Activated gamma-delta T cell (primary cell): Measurements from ENCODE around the gene RRM1.
"Not testable (repeated sequence)": the region's sequence is repeated elsewhere in the genome, so short reads cannot be mapped to it uniquely, and the experiment has no call there.

Experiments used
- DNase-seq: peaks from one replicate; lab custom pipeline; 2025; lab: John Stamatoyannopoulos, UW

RRM1 gene

DNA sequence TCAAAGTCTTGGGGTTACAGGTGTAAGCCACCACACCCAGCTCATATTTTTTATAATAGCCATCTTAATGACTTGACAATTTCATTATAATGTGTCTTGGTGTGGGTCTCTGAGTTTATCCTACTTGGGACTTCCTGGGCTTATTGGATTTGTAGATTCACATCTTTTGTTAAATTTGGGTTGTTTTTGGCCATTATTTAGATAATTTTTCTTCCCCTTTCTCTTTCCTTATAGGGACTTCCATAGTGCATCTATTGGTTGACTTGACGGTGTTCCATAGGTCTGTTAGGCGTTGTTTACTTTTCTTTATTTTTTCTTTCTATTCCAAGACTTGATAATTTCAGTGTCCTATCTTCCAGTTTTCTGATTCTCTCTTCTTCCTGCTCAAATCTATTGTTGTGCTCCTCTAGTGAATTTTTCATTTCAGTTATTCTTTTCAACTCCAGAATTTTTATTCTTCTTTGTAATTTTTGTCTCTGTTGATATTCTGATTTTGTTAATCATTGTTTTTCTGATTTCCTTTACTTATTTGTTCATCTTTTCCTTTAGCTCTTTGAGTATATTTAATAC is 45.6 kb downstream of the RRM1 start:
- DNase-seq: no peak

GRCh38 chr11:4146070-4146771 is 51.6 kb downstream of the RRM1 start:
- no peak for DNase-seq

DNA sequence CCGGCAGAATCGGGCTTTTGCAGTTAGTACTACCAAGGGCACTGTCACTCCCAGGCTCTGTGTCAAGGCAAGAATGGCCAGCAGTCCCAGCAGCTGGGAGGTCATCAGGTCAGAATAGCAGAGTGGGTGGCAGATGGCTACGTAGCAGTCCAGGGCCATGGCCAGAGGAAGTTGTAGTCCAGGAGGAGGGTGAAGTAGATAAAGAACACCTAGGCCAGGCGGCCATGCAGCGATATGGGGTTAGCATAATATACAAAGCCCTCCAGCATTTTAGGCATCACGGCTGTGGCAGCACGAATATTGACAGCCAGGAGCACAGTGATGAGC is 52.1 kb downstream of the RRM1 start:
- no peak for DNase-seq

GRCh38 chr11:4154503-4154902 is 59.9 kb downstream of the RRM1 start:
- no peak for DNase-seq

GRCh38 chr11:4156571-4156970 is 62.0 kb downstream of the RRM1 start:
- DNase-seq: no peak

DNA sequence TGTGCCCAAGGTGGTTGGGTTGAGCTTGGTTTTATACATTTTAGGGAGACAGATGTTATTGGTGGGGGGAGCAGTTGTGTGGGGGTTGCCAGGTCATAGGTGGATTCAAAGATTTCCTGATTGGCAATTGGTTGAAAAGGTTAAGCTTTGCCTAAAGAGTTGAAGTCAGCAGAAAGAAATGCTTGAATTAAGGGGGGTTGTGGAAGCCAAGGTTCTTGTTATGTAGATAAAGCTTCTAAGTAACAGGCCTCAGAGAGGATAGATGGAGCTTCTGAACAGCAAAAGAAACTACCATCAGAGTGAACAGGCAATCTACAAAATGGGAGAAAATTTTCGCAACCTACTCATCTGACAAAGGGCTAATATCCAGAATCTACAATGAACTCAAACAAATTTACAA is 64.2 kb downstream of the RRM1 start:
- DNase-seq: not testable (repeated sequence)

DNA sequence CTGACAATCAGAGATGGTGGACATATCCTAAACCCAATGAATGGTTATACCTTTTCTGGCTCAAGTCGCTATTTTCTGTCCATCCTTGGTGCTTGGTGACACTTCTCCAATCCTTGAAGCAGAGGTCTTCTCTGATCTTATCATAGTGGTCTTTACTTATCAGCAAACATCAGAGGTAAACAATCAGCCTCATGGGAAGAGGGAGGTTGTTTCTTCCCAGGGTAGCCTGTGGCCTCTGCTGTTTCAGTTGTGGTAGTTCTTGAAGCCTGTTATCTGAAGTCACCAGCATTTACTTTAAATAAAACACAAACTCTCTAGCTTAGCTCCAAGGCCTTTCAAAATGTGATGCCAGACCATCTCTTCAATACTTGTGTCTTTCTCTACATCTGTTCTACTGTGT is 66.7 kb downstream of the RRM1 start:
- no peak for DNase-seq

GRCh38 chr11:4164884-4165590 is 70.4 kb downstream of the RRM1 start:
- no peak for DNase-seq

DNA sequence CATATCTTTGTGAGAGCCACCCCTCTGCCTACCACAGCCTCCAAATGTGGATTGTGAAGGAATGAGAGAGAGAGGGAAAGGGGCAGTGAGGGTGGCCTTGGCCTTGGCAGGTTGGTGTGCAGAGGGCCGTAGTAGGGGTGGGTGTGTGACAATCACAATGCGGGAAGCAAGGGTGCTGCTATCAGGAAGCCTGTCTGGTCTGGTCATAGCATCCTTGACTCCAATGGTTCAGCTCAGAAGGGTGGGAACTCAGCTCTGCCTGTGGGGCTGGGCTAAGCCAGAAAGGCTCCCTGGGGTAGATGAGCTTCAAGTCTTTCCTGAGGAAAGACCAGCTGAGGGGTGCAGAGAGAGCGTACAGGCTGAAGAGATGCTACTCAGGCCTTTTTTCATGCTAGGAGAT is 72.7 kb downstream of the RRM1 start:
- no peak for DNase-seq

DNA sequence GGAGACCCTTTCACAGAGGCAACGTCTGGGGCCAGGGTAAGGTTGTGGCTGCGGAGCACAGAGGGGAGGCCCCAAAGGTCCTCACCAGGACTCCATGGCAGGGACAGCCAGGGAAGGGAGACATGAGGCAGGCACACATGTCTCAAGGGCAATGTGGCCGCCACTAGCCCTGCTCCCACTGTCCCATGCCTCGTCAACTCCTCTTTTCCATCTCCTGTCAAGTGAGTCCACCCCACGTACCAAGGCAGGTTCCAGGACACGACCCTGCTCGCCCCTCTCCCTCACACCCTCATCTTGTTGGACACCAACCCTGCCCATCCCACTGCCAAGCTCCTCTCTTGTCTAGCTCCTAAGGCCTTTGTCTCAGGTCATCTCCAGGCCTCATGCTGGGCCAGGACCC is 73.2 kb downstream of the RRM1 start:
- no peak for DNase-seq

DNA sequence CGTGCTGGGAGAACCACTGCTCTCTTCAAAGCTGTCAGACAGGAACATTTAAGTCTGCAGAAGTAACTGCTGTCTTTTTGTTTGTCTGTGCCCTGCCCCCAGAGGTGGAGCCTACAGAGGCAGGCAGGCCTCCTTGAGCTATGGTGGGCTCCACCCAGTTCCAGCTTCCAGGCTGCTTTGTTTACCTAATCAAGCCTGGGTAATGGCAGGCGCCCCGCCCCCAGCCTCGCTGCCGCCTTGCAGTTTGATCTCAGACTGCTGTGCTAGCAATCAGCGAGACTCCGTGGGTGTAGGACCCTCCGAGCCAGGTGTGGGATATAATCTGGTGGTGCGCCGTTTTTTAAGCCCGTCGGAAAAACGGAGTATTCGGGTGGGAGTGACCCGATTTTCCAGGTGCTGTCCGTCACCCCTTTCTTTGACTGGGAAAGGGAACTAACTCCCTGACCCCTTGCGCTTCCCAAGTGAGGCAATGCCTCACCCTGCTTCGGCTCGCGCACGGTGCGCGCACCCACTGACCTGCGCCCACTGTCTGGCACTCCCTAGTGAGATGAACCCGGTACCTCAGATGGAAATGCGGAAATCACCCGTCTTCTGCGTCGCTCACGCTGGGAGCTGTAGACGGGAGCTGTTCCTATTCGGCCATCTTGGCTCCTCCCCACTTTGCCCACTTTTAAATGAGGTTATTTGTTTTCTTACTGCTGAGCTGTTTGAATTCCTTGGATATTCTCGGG is 81.2 kb downstream of the RRM1 start:
- not testable (repeated sequence) for DNase-seq

DNA sequence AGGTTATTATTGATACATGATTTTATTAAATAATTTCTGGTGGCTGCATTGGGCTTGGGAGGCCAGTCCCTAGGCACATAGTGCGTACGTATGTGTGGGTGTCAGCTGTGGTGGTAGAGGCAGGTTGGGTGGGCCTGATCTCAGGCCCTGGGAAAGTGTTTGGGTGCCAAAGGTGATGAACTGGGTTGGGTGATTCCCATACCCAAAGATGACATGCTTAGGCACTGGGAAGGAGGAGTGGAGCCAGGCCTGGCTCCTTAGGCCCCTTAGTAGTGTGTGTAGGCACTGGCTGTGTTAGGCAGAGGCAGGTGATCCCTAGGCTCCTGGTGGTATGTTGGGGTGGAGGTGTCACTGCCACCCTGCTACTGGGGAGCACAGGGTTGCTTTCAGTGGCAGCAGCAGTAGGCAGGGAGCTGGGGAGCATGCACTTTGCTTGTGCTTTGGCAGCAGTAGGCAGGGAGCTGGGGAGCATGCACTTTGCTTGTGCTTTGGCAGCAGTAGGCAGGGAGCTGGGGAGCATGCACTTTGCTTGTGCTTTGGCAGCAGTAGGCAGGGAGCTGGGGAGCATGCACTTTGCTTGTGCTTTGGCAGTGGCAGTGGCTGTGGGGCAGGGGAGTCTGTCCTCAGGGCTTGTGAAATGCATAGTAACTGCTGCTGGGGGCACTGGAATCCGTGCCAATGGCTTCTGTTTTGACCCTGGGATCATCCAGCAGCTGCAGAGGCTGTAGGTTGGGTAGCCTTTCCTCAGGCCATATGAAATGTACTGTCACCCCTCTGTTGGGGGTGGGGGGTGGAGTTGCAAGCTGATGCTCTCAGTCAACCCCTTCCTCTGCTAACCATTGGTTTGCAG is 84.4 kb downstream of the RRM1 start:
- DNase-seq: no peak

- no peak for DNase-seq
Measured at GRCh38 chr11:4180441-4181183, 86.0 kb downstream of the RRM1 start.

- no peak for DNase-seq
Measured at GRCh38 chr11:4181782-4182721, 87.5 kb downstream of the RRM1 start.

DNA sequence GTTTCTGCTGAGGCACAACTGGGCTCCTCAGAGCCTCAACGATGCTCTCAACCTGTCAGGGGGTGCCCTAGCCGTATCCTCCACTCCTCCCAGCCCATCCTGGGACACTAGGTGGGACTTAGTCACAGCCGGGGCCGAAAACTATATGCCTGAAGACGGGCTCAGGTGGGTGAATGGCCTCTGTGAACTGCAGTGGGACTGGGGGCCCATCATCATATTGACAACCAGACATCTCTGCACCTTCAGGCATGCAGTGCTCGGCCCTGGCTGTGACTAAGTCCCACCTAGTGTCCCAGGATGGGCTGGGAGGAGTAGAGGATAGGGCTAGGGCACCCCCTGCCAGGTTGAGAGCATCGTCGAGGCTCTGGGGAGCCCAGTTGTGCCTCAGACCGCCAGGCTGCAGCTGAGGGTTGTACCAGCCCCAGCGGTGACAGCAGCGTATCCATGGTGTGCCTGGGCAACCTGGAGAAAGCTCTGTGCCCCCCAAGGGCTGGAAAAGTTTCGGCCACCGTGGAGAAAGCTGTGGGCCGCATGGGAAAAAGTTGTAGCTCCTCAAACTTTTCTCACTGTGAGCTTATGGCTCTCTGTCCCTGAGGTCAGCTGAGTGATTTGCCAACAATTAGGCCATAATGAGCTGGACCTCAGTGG is 88.9 kb downstream of the RRM1 start:
- no peak for DNase-seq

- DNase-seq: no peak
Measured at GRCh38 chr11:4184163-4184916, 89.7 kb downstream of the RRM1 start.

- no peak for DNase-seq
Measured at GRCh38 chr11:4185561-4185960, 91.0 kb downstream of the RRM1 start.

- DNase-seq: no peak
Measured at GRCh38 chr11:4186464-4187054, 92.0 kb downstream of the RRM1 start.
